Esophagus muscularis mucosa (tissue), 4 donors: ENCODE measurements around the gene ATP1A2. TPM values are rescaled to one million over a fixed set of nuclear protein-coding genes. Genes with fewer than 3 reads are reported as not detected.

ENCODE experiments used
- DNase-seq: peaks from one replicate; pipeline ENCODE4 v3.0.0-alpha.2; 2017; ENCODE audit errors: extremely low spot score
- H3K27ac ChIP-seq, 4 donors: fragments of 200-600 bp; sonication (generic); replicated peaks in 1 of 4; 1 replicate in 3 of 4; 2 replicates in 1 of 4; pipeline ENCODE4 v1.5.1; 2016 to 2019; ENCODE audit warnings: mild to moderate bottlenecking in 1 of 4
- H3K27me3 ChIP-seq, 4 donors: fragments of 200-600 bp; sonication (generic); one replicate each; pipeline versions ENCODE4 v1.5.1 to v1.6.0; 2016 to 2019
- H3K36me3 ChIP-seq, 4 donors: fragments of 200-600 bp; sonication (generic); one replicate each; pipeline ENCODE4 v1.5.1; 2016 to 2019
- H3K4me1 ChIP-seq, 4 donors: fragments of 200-600 bp; sonication (generic); one replicate each; pipeline ENCODE4 v1.5.1; 2016 to 2019
- H3K4me3 ChIP-seq, 4 donors: fragments of 200-600 bp; sonication (generic); 1 replicate in 2 of 4; 2 replicates in 2 of 4; pipeline ENCODE4 v1.5.1; 2016 to 2019; ENCODE audit warnings: mild to moderate bottlenecking in 4 of 4, moderate library complexity in 1 of 4
- H3K9me3 ChIP-seq, 4 donors: fragments of 200-600 bp; sonication (generic); 1 replicate in 3 of 4; 2 replicates in 1 of 4; pipeline ENCODE4 v1.5.1; 2016 to 2019
- EP300 ChIP-seq: sonication (generic); formaldehyde crosslinking; IDR thresholded peaks from one replicate; pipeline ENCODE4 v1.6.1; 2017; ENCODE audit warnings: antibody characterized with exemption
- POLR2A ChIP-seq: fragments of 450-650 bp; IDR thresholded peaks from one replicate; pipeline ENCODE4 v1.6.1; 2017; ENCODE audit warnings: antibody characterized with exemption, moderate library complexity, mild to moderate bottlenecking, low read depth
- POLR2AphosphoS5 ChIP-seq, 2 donors: sonication (generic); formaldehyde crosslinking; IDR thresholded peaks; one replicate each; pipeline ENCODE4 v1.6.1; 2017; ENCODE audit warnings: antibody characterized with exemption in 2 of 2
- WGBS: methylation state at CpG from one replicate; pipeline ENCODE4 v1.1.5; 2018; 5-methylcytosine and 5-hydroxymethylcytosine counted together
- intact Hi-C: fragments of 100-400 bp; cut with DNase I; formaldehyde crosslinking; loops from one replicate; pipeline ENCODE4 v1.15.1; 2023
- total RNA-seq, 4 donors: library from RNA; depleted of rRNA; stranded (reverse); fragments of >200 nt; gene quantifications; one replicate each; pipeline versions ENCODE4 v1.1.0 to v1.2.1, GENCODE V29; 2016
- TF ChIP-seq, protein P1 (sequence below), 3 experiments: fragments of 200-600 bp in 2 of 3; fragments of 450-650 bp in 1 of 3; sonication (generic) in 2 of 3; IDR thresholded peaks; one replicate each; pipeline ENCODE4 v1.5.1; 2017 to 2019; ENCODE audit warnings: antibody characterized with exemption in 3 of 3, mild to moderate bottlenecking in 2 of 3, moderate library complexity in 1 of 3

ATP1A2 gene
- total RNA-seq, 4 donors from 2014 or later = 101 to 214 (median 130) TPM

- Histone ChIP-seq H3K9me3 (no peaks in the 10 kb centered on the region), H3K36me3 (peaks cover 8 to 30% (median 29%) of the 10 kb centered on the region in 4 donors), H3K4me1 (peaks cover 42 to 64% (median 58%) of the 10 kb centered on the region in 4 donors), H3K27ac (peak overlapping the region; percentile 94 to 98 (median 96)), H3K4me3 (peak overlapping the region; percentile 68 to 94 (median 86)), H3K27me3 (no peaks in the 10 kb centered on the region)
- no peak for TF ChIP-seq POLR2AphosphoS5 (IDR thresholded peaks at IDR 0.05)
- no peak for TF ChIP-seq EP300
- TF ChIP-seq, protein P1, sequence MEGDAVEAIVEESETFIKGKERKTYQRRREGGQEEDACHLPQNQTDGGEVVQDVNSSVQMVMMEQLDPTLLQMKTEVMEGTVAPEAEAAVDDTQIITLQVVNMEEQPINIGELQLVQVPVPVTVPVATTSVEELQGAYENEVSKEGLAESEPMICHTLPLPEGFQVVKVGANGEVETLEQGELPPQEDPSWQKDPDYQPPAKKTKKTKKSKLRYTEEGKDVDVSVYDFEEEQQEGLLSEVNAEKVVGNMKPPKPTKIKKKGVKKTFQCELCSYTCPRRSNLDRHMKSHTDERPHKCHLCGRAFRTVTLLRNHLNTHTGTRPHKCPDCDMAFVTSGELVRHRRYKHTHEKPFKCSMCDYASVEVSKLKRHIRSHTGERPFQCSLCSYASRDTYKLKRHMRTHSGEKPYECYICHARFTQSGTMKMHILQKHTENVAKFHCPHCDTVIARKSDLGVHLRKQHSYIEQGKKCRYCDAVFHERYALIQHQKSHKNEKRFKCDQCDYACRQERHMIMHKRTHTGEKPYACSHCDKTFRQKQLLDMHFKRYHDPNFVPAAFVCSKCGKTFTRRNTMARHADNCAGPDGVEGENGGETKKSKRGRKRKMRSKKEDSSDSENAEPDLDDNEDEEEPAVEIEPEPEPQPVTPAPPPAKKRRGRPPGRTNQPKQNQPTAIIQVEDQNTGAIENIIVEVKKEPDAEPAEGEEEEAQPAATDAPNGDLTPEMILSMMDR (IDR thresholded peaks at IDR 0.05) = no peak
- TF ChIP-seq POLR2A = no peak
- intact Hi-C loops = no loop called here
- DNase-seq = no peak
- 79% methylated on average over 5 of the region's 5 CpGs for WGBS
These were observed 18.2 kb upstream of the ATP1A2 start for GRCh38 chr1:160097151-160097910.

DNA sequence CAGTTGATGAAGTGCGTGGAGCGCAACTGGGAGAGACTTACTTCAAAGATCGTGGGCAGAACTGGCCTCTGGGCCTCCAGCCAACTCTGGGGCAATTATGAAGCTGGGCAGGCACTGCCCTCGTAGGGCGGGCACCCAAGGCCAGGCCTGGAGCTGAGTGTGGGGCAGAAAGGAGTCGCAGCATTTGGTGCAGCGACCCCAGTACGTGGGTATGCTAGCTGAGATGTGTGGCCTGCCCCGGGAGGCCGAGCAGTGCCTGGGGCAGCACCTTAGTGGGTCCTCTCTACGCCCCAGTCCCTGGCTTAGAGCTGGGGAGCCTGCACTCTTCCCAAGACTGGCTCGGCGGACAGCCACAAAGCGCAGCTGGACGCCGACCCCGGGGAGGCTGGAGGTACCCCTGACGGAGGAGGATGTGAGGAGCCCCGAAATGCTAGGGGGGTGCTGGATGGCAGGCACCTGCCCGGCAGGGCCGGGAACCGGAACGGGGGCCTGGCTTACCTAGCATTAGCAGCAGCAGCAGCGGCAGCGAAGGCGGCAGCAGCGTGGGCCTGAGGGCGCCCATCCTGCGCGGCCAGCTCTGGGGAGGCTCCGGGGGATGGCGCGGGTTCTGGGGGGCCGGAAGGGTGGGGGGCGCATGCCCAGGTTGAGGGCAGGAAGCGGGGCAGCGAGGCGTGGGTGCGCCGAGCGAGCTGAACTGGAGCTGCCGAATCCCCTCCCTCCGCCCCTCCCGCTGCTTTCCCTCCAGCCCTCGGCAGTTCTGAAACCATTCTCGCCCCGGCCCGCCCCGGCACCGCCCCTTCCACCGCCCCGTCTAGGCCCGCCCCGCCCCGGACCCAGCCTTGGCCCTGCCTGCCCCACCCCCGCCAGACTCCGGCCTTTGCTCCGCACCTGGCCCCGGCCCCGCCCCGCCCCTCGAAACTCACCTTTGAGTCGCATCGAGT is 17.4 kb upstream of the ATP1A2 start, which contains the start of gene IGSF8:
TSS of gene IGSF8 (minus strand) at position 709 of the 941 bp plus-strand sequence. CDS start at position 562, 147 bp downstream.
- H3K4me1 ChIP-seq = peaks cover 50 to 72% (median 66%) of the 10 kb centered on the region in 4 donors
- peak within 1 kb of the TSS; percentile 68 to 94 (median 86) for H3K4me3 ChIP-seq
- 17% methylated on average over 5 of the region's 64 CpGs for WGBS
- H3K36me3 ChIP-seq = peaks cover 4 to 23% (median 20%) of the 10 kb centered on the region in 4 donors
- no peaks in the 10 kb centered on the region for H3K27me3 ChIP-seq
- H3K27ac ChIP-seq = peak within 1 kb of the TSS; percentile 94 to 98 (median 96)
- no peaks in the 10 kb centered on the region for H3K9me3 ChIP-seq
- intact Hi-C loops = no loop called here
- TF ChIP-seq POLR2A (no peak), POLR2AphosphoS5 (IDR thresholded peaks at IDR 0.05) (peak; percentile 54 to 59)
- DNase-seq = peak; percentile 97

DNA sequence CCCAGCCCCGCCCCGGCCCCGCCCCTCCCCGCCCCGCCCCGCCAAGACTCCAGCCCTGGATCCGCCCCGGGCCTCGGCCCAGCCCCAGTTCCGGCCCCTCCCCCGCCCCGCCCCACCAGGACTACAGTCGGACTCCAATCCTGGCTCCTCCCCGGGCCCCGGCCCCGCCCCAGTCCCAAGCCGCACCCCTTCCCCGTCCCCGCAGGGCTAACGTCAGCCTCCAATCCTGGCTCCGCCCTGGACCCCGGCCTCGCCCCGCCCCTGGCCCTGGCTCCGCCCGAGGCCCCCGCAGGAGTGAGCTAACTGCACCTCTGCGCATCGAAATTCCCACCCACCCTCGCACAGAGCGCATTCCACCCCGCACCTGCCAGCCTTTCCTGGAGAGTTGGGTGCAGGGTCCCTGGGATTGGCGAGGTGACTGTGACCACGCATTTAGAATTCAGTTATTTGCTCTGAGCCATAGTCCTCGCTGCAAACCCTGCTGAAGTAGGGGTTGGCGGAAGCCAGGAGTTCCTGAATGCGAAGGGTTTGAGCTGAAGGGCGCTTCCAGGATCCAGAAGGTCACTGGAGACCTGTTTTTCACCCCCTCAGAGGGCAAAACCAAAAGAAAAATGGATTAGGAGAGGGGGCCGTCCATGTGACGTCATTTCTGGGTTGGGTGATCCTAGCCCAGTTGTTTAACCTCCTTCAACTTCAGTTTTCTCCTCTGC is 16.6 kb upstream of the ATP1A2 start:
- peak; percentile 99 for DNase-seq
- Histone ChIP-seq H3K9me3 (no peaks in the 10 kb centered on the region), H3K36me3 (peaks cover 0 to 15% (median 12%) of the 10 kb centered on the region in 4 donors), H3K4me3 (peak overlapping the region; percentile 68 to 94 (median 86)), H3K27ac (peak overlapping the region; percentile 94 to 98 (median 96)), H3K27me3 (no peaks in the 10 kb centered on the region), H3K4me1 (peaks cover 51 to 80% (median 75%) of the 10 kb centered on the region in 4 donors)
- intact Hi-C loops = no loop called here
- 3% methylated on average over 8 of the region's 40 CpGs for WGBS
- no peak for TF ChIP-seq POLR2A
- TF ChIP-seq, protein P1 (IDR thresholded peaks at IDR 0.05) = no peak
- peak; percentile 86 to 92 for TF ChIP-seq POLR2AphosphoS5 (IDR thresholded peaks at IDR 0.05)
- no peak for TF ChIP-seq EP300

- peaks cover 56 to 87% (median 82%) of the 10 kb centered on the region in 4 donors for H3K4me1 ChIP-seq
- TF ChIP-seq POLR2A (no peak), EP300 (no peak), POLR2AphosphoS5 (IDR thresholded peaks at IDR 0.05) (no peak)
- TF ChIP-seq, protein P1 (IDR thresholded peaks at IDR 0.05) = no peak
- no peak overlapping the region for H3K4me3 ChIP-seq
- H3K9me3 ChIP-seq = no peaks in the 10 kb centered on the region
- DNase-seq = no peak
- H3K27me3 ChIP-seq = no peaks in the 10 kb centered on the region
- intact Hi-C loops = loop anchor here (2.0 kb wide), 3 partner anchors 93 to 153 kb away; no protein-coding TSS in a partner anchor
- WGBS = 100% methylated on average over 2 of the region's 2 CpGs
- H3K27ac ChIP-seq = peak overlapping the region; percentile 94 to 98 (median 96)
- peaks cover 0 to 7% (median 4%) of the 10 kb centered on the region in 4 donors for H3K36me3 ChIP-seq
These were observed 15.7 kb upstream of the ATP1A2 start for GRCh38 chr1:160099716-160100375.
